ENCODE data around the gene LLCFC1. TPM values are rescaled to one million over a fixed set of nuclear protein-coding genes. Genes with fewer than 3 reads are reported as not detected.

The LLCFC1 gene
- total and polyA plus RNA-seq, 7 donors, result not detected

GRCh38 chr7:142962991-142963390 lies 23.7 kb downstream of the LLCFC1 start:
- Histone ChIP-seq H3K9me3 (no peaks in the 10 kb centered on the region), H3K27ac (no peak overlapping the region), H3K4me1 (no peaks in the 10 kb centered on the region), H3K4me3 (no peak overlapping the region), H3K36me3 (no peaks in the 10 kb centered on the region), H3K27me3 (no peaks in the 10 kb centered on the region)
- TF ChIP-seq POLR2AphosphoS5 (IDR thresholded peaks at IDR 0.05) (no peak), POLR2A (IDR thresholded peaks at IDR 0.05) (no peak), EP300 (IDR thresholded peaks at IDR 0.05) (no peak)
- TF ChIP-seq, protein P1, sequence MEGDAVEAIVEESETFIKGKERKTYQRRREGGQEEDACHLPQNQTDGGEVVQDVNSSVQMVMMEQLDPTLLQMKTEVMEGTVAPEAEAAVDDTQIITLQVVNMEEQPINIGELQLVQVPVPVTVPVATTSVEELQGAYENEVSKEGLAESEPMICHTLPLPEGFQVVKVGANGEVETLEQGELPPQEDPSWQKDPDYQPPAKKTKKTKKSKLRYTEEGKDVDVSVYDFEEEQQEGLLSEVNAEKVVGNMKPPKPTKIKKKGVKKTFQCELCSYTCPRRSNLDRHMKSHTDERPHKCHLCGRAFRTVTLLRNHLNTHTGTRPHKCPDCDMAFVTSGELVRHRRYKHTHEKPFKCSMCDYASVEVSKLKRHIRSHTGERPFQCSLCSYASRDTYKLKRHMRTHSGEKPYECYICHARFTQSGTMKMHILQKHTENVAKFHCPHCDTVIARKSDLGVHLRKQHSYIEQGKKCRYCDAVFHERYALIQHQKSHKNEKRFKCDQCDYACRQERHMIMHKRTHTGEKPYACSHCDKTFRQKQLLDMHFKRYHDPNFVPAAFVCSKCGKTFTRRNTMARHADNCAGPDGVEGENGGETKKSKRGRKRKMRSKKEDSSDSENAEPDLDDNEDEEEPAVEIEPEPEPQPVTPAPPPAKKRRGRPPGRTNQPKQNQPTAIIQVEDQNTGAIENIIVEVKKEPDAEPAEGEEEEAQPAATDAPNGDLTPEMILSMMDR (IDR thresholded peaks at IDR 0.05), result no peak
- no peak for DNase-seq
- intact Hi-C loops (cut with DNase I), result no loop called here
- 48 to 62% methylated on average over 1 of the region's 1 CpG for WGBS, 2 donors

DNA sequence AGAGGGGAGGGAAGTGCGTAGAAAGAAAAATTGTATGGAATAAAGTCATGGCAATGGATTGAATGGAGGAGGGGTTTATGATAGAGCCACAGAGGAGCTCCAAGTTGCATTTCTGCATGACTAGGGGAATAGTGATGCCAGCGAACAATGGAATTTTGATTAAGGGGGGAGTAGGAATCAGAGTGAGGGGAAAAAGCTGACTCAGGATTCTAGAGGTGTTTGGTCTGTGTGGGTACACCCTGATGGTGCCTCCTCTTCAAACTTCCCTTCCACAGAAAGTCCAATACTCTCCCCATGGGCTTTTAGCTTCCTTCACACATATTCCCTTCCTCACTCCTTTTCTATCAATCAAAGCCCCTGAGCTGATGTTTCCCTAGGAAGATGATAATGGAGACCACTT lies 24.7 kb downstream of the LLCFC1 start:
- WGBS, 2 donors, result 88 to 92% methylated on average over 2 of the region's 2 CpGs
- Histone ChIP-seq H3K27me3 (no peaks in the 10 kb centered on the region), H3K9me3 (no peaks in the 10 kb centered on the region), H3K4me1 (no peaks in the 10 kb centered on the region), H3K36me3 (no peaks in the 10 kb centered on the region), H3K4me3 (no peak overlapping the region), H3K27ac (no peak overlapping the region)
- no peak for DNase-seq
- no peak for TF ChIP-seq POLR2A (IDR thresholded peaks at IDR 0.05)
- TF ChIP-seq, protein P1 (IDR thresholded peaks at IDR 0.05), result no peak
- TF ChIP-seq EP300 (IDR thresholded peaks at IDR 0.05), result no peak
- TF ChIP-seq POLR2AphosphoS5 (IDR thresholded peaks at IDR 0.05), result no peak
- intact Hi-C loops (cut with DNase I), result no loop called here

DNA sequence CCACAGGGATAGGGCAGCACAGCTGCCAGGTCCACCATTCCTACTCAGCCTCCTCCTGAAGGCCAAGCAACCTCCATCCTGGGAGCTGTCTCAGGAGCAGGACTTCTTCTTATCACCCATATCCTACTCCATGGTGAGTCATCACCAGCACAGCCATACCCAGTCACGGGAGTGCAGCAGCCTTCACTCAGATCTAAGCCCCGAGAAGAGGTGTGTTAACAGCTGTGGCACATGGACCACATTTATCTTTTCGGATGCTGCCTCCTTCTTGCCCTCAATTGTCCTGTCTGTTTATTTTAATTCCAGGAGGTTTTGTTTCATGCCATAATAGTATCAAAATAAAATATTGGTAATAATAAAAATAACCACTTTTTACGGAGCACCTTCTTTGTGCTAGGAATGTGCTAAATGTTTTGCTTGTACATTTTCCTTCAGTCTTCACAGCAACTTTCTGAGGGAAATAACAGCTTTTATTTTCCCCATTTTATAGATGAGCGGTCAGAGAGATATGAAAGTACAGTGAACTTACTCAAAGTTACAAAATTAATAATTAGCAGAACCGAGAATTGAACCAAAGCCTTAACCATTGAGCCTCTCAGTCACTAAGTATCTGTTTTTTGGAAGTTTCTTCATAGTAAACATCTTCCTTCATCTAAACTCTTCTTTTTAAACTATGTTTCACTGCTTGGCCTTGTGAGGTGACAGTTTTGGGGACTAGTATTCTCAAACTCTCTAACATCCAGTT lies 25.4 kb downstream of the LLCFC1 start:
- intact Hi-C loops (cut with DNase I), result no loop called here
- H3K4me3 ChIP-seq, result no peak overlapping the region
- TF ChIP-seq, protein P1 (IDR thresholded peaks at IDR 0.05), result no peak
- TF ChIP-seq EP300 (IDR thresholded peaks at IDR 0.05) (no peak), POLR2AphosphoS5 (IDR thresholded peaks at IDR 0.05) (no peak), POLR2A (IDR thresholded peaks at IDR 0.05) (no peak)
- 74 to 78% methylated on average over 6 of the region's 6 CpGs for WGBS, 2 donors
- no peaks in the 10 kb centered on the region for H3K9me3 ChIP-seq
- DNase-seq, result no peak
- H3K4me1 ChIP-seq, result no peaks in the 10 kb centered on the region
- H3K27ac ChIP-seq, result no peak overlapping the region
- no peaks in the 10 kb centered on the region for H3K36me3 ChIP-seq
- no peaks in the 10 kb centered on the region for H3K27me3 ChIP-seq

GRCh38 chr7:142968229-142968628 lies 28.9 kb downstream of the LLCFC1 start:
- WGBS, 2 donors, result 63 to 74% methylated on average over 4 of the region's 4 CpGs
- intact Hi-C loops (cut with DNase I), result no loop called here
- Histone ChIP-seq H3K4me1 (no peaks in the 10 kb centered on the region), H3K27ac (no peak overlapping the region), H3K9me3 (no peaks in the 10 kb centered on the region), H3K4me3 (no peak overlapping the region), H3K36me3 (no peaks in the 10 kb centered on the region), H3K27me3 (no peaks in the 10 kb centered on the region)
- TF ChIP-seq POLR2A (IDR thresholded peaks at IDR 0.05) (no peak), EP300 (IDR thresholded peaks at IDR 0.05) (no peak), POLR2AphosphoS5 (IDR thresholded peaks at IDR 0.05) (no peak)
- TF ChIP-seq, protein P1 (IDR thresholded peaks at IDR 0.05), result no peak
- no peak for DNase-seq

GRCh38 chr7:142969183-142969582 lies 29.9 kb downstream of the LLCFC1 start:
- Histone ChIP-seq H3K4me1 (no peaks in the 10 kb centered on the region), H3K36me3 (no peaks in the 10 kb centered on the region), H3K27ac (no peak overlapping the region), H3K9me3 (no peaks in the 10 kb centered on the region), H3K27me3 (no peaks in the 10 kb centered on the region), H3K4me3 (no peak overlapping the region)
- WGBS, 2 donors, result 33 to 55% methylated on average over 4 of the region's 4 CpGs
- intact Hi-C loops (cut with DNase I), result no loop called here
- no peak for DNase-seq
- TF ChIP-seq, protein P1 (IDR thresholded peaks at IDR 0.05), result no peak
- TF ChIP-seq POLR2AphosphoS5 (IDR thresholded peaks at IDR 0.05) (no peak), POLR2A (IDR thresholded peaks at IDR 0.05) (no peak), EP300 (IDR thresholded peaks at IDR 0.05) (no peak)

All from sigmoid colon (tissue), 7 donors.